Stomach (tissue), 9 donors: ENCODE measurements around the gene CEP78. TPM values are rescaled to one million over a fixed set of nuclear protein-coding genes. Genes with fewer than 3 reads are reported as not detected.

Experiments used
- DNase-seq, 2 donors: peaks; one replicate each; pipeline versions ENCODE4 v3.0.0 to v3.0.0-alpha.2; 2013 to 2019
- H3K27ac ChIP-seq, 5 donors: fragments of 200-600 bp in 4 of 5; sonication (generic) in 4 of 5; one replicate each; pipeline ENCODE4 v1.5.1; 2013 to 2019; ENCODE audit warnings: mild to moderate bottlenecking in 1 of 5, moderate library complexity in 1 of 5
- H3K27me3 ChIP-seq, 3 donors: fragments of 200-600 bp; sonication (generic); one replicate each; pipeline ENCODE4 v1.5.1; 2017 to 2019; ENCODE audit warnings: mixed run types in 1 of 3
- H3K36me3 ChIP-seq, 4 donors: fragments of 200-600 bp; sonication (generic); 1 replicate in 3 of 4; 2 replicates in 1 of 4; pipeline ENCODE4 v1.5.1; 2016 to 2019
- H3K4me1 ChIP-seq, 4 donors: fragments of 200-600 bp; sonication (generic); one replicate each; pipeline ENCODE4 v1.5.1; 2016 to 2019
- H3K4me3 ChIP-seq, 4 donors: fragments of 200-600 bp; sonication (generic) in 3 of 4; one replicate each; pipeline ENCODE4 v1.5.1; 2016 to 2019; ENCODE audit warnings: mild to moderate bottlenecking in 1 of 4
- H3K9me3 ChIP-seq, 4 donors: fragments of 200-600 bp; sonication (generic); one replicate each; pipeline ENCODE4 v1.5.1; 2016 to 2019
- CTCF ChIP-seq, 7 experiments: fragments of 450-650 bp in 4 of 7; fragments of 200-600 bp in 3 of 7; sonication (generic) in 3 of 7; IDR thresholded peaks; one replicate each; pipeline ENCODE4 v1.5.1; 2016 to 2019; ENCODE audit warnings: antibody characterized with exemption in 7 of 7, control low read depth in 2 of 7, mild to moderate bottlenecking in 1 of 7
- EP300 ChIP-seq: sonication (generic); formaldehyde crosslinking; IDR thresholded peaks from one replicate; pipeline ENCODE4 v1.6.1; 2017; ENCODE audit warnings: antibody characterized with exemption
- POLR2A ChIP-seq, 4 donors: fragments of 450-650 bp; IDR thresholded peaks; one replicate each; pipeline ENCODE4 v1.6.1; 2016; ENCODE audit warnings: antibody characterized with exemption in 4 of 4, control low read depth in 2 of 4, mild to moderate bottlenecking in 1 of 4, moderate library complexity in 1 of 4
- POLR2AphosphoS5 ChIP-seq, 3 donors: sonication (generic); formaldehyde crosslinking; IDR thresholded peaks; one replicate each; pipeline ENCODE4 v1.6.1; 2016; ENCODE audit warnings: antibody characterized with exemption in 3 of 3
- WGBS, 5 donors: extraction: QIAGEN DNeasy Blood & Tissue Kit in 3 of 5; methylation state at CpG; one replicate each; pipeline versions ENCODE4 v1.1.5 to v1.1.7; 2013 to 2018; 5-methylcytosine and 5-hydroxymethylcytosine counted together
- intact Hi-C: fragments of 100-400 bp; cut with DNase I; formaldehyde crosslinking; loops from one replicate; pipeline ENCODE4 v1.15.1; 2023; ENCODE audit warnings: low total_unique reads
- polyA plus RNA-seq, 3 donors: library from polyadenylated mRNA; stranded (reverse); fragments of 200-250 nt; gene quantifications; one replicate each; pipeline ENCODE4 v1.2.3, GENCODE V29; 2013
- total RNA-seq, 5 donors: library from RNA; depleted of rRNA; stranded (reverse); fragments of >200 nt; gene quantifications; one replicate each; pipeline versions ENCODE4 v1.1.0 to v1.2.3, GENCODE V29; 2014 to 2016
- donor health status: healthy with polysubstance abuse.
- donor health status: Bipolar disorder and iron deficiency.
- donor health status: healthy.

Gene CEP78
- total and polyA plus RNA-seq, 8 donors = 3.5 to 34.1 (median 5.3) TPM

GRCh38 chr9:78295177-78295575 is 59.3 kb downstream of the CEP78 start:
- Histone ChIP-seq H3K9me3 (no peaks in the 10 kb centered on the region), H3K27me3 (no peaks in the 10 kb centered on the region), H3K4me1 (peaks cover 23 to 41% (median 32%) of the 10 kb centered on the region in 4 donors), H3K36me3 (no peaks in the 10 kb centered on the region), H3K4me3 (no peak overlapping the region), H3K27ac (peak overlapping the region in 1 of 5 donors; percentile 88)
- TF ChIP-seq POLR2A (IDR thresholded peaks at IDR 0.05) = no peak
- no peak for TF ChIP-seq EP300
- TF ChIP-seq POLR2AphosphoS5 (IDR thresholded peaks at IDR 0.05) = no peak
- TF ChIP-seq CTCF (IDR thresholded peaks at IDR 0.05) = no peak
- no peak for DNase-seq
- intact Hi-C loops = no loop called here
- 85 to 96% (median 88%) methylated on average over 3 of the region's 3 CpGs for whole genome bisulfite sequencing, 5 donors

- peak overlapping the region in 4 of 5 donors; percentile 73 to 88 (median 78) for H3K27ac ChIP-seq
Measured at GRCh38 chr9:78295731-78296130, 59.9 kb downstream of the CEP78 start.

GRCh38 chr9:78296201-78296892 is 60.5 kb downstream of the CEP78 start:
- intact Hi-C loops = no loop called here
- peak in 1 of 3 donors; percentile 7 for TF ChIP-seq POLR2AphosphoS5 (IDR thresholded peaks at IDR 0.05)
- no peak for TF ChIP-seq CTCF (IDR thresholded peaks at IDR 0.05)
- TF ChIP-seq POLR2A (IDR thresholded peaks at IDR 0.05) = no peak
- no peak for TF ChIP-seq EP300
- H3K4me1 ChIP-seq = peaks cover 23 to 41% (median 32%) of the 10 kb centered on the region in 4 donors
- peak overlapping the region; percentile 62 to 81 (median 66) for H3K4me3 ChIP-seq
- 0 to 6% (median 4%) methylated on average over 29 to 32 of the region's 32 CpGs for WGBS, 5 donors
- H3K9me3 ChIP-seq = no peaks in the 10 kb centered on the region
- peak overlapping the region; percentile 73 to 88 (median 78) for H3K27ac ChIP-seq
- H3K27me3 ChIP-seq = peaks cover 0 to 9% (median 0%) of the 10 kb centered on the region in 3 donors
- peaks cover 0 to 6% (median 0%) of the 10 kb centered on the region in 4 donors for H3K36me3 ChIP-seq
- DNase-seq = peak; percentile 63 to 75

More at GRCh38 chr9:78295731-78296130, 59.9 kb downstream of the CEP78 start:
- Histone ChIP-seq H3K36me3 (peaks cover 0 to 1% (median 0%) of the 10 kb centered on the region in 4 donors), H3K9me3 (no peaks in the 10 kb centered on the region), H3K4me1 (peaks cover 23 to 41% (median 32%) of the 10 kb centered on the region in 4 donors), H3K4me3 (peak overlapping the region; percentile 62 to 81 (median 66)), H3K27me3 (peaks cover 0 to 3% (median 0%) of the 10 kb centered on the region in 3 donors)
- intact Hi-C loops = no loop called here
- DNase-seq = no peak
- WGBS, 5 donors = 48 to 57% (median 51%) methylated on average over 6 of the region's 6 CpGs
- no peak for TF ChIP-seq EP300
- TF ChIP-seq POLR2AphosphoS5 (IDR thresholded peaks at IDR 0.05) = no peak
- no peak for TF ChIP-seq POLR2A (IDR thresholded peaks at IDR 0.05)
- TF ChIP-seq CTCF (IDR thresholded peaks at IDR 0.05) = no peak

- Histone ChIP-seq H3K27ac (peak within 1 kb of the TSS; percentile 73 to 88 (median 78)), H3K36me3 (peaks cover 0 to 6% (median 0%) of the 10 kb centered on the region in 4 donors), H3K9me3 (no peaks in the 10 kb centered on the region), H3K27me3 (peaks cover 0 to 10% (median 0%) of the 10 kb centered on the region in 3 donors), H3K4me3 (peak within 1 kb of the TSS; percentile 62 to 81 (median 66)), H3K4me1 (peaks cover 23 to 37% (median 31%) of the 10 kb centered on the region in 4 donors)
- DNase-seq = peak; percentile 91 to 97
- WGBS, 5 donors = 0 to 1% (median 0%) methylated on average over 40 to 76 of the region's 76 CpGs
- TF ChIP-seq POLR2A (IDR thresholded peaks at IDR 0.05) = no peak
- peak in 2 of 3 donors; percentile 21 to 56 for TF ChIP-seq POLR2AphosphoS5 (IDR thresholded peaks at IDR 0.05)
- intact Hi-C loops = no loop called here
Measured at GRCh38 chr9:78296893-78297671, 61.2 kb downstream of the CEP78 start, which contains the start of gene PSAT1. PSAT1 (plus strand) TSS chr9:78297125; CDS start chr9:78297211, 86 bp downstream.
